GM23338 (cell line): ENCODE measurements around the gene SYNE4. TPM values are rescaled to one million over a fixed set of nuclear protein-coding genes. Genes with fewer than 3 reads are reported as not detected.

Experiments used
- ATAC-seq: fragments of 200-7000 bp; cut with Tn5 transposase; 3 replicates; pipeline ENCODE4 v1.9.1; 2020
- DNase-seq: peaks from one replicate; pipeline ENCODE4 v3.0.0-alpha.2; 2015; ENCODE audit warnings: low spot score
- H2AFZ ChIP-seq: fragments of 200-600 bp; sonication (generic); 2 replicates; pipeline ENCODE4 v1.8.0; 2016; ENCODE audit warnings: antibody characterized with exemption, mild to moderate bottlenecking, moderate library complexity
- H3F3A ChIP-seq: fragments of 200-600 bp; sonication (generic); replicated peaks from 2 replicates; pipeline ENCODE4 v1.8.0; 2017; ENCODE audit warnings: antibody characterized with exemption, mixed run types, low read depth
- H3K27ac ChIP-seq: fragments of 200-600 bp; sonication (generic); 2 replicates; pipeline ENCODE4 v1.6.1; 2016; ENCODE audit warnings: low read depth
- H3K27me3 ChIP-seq: fragments of 200-600 bp; sonication (generic); 2 replicates; pipeline ENCODE4 v1.8.0; 2016; ENCODE audit warnings: mild to moderate bottlenecking, mixed run types, moderate library complexity; ENCODE audit not compliant: insufficient read depth
- H3K36me3 ChIP-seq: fragments of 200-600 bp; sonication (generic); 2 replicates; pipeline ENCODE4 v1.8.0; 2016; ENCODE audit warnings: mild to moderate bottlenecking; ENCODE audit not compliant: insufficient read depth
- H3K4me1 ChIP-seq: fragments of 200-600 bp; sonication (generic); 2 replicates; pipeline ENCODE4 v1.8.0; 2016; ENCODE audit warnings: mild to moderate bottlenecking, moderate library complexity; ENCODE audit not compliant: insufficient read depth
- H3K4me2 ChIP-seq: fragments of 200-600 bp; sonication (generic); 2 replicates; pipeline ENCODE4 v1.7.1; 2017; ENCODE audit warnings: mixed run types
- H3K4me3 ChIP-seq: fragments of 200-600 bp; sonication (generic); 2 replicates; pipeline ENCODE4 v1.6.1; 2016; ENCODE audit warnings: mixed run types
- H3K79me2 ChIP-seq: fragments of 200-600 bp; sonication (generic); replicated peaks from 2 replicates; pipeline ENCODE4 v1.8.0; 2017; ENCODE audit warnings: mild to moderate bottlenecking; ENCODE audit not compliant: insufficient read depth
- H3K9me2 ChIP-seq: fragments of 200-600 bp; sonication (generic); 2 replicates; pipeline ENCODE4 v1.8.0; 2017; ENCODE audit not compliant: insufficient read depth
- H4K20me1 ChIP-seq: fragments of 200-600 bp; sonication (generic); replicated peaks from 2 replicates; pipeline ENCODE4 v1.8.0; 2017; ENCODE audit warnings: mild to moderate bottlenecking; ENCODE audit not compliant: insufficient read depth
- H3K27ac Mint-ChIP-seq: 2 replicates; pipeline ENCODE4 v1.8.0; 2020; ENCODE audit warnings: inconsistent platforms, mild to moderate bottlenecking, moderate library complexity, mixed read lengths
- H3K27me3 Mint-ChIP-seq: 3 replicates; pipeline ENCODE4 v1.8.0; 2022; ENCODE audit warnings: low read depth, mild to moderate bottlenecking, moderate library complexity, mixed read lengths, inconsistent platforms; ENCODE audit not compliant: insufficient read depth, poor library complexity
- H3K36me3 Mint-ChIP-seq: 3 replicates; pipeline ENCODE4 v1.8.0; 2021; ENCODE audit warnings: low read depth, mild to moderate bottlenecking, inconsistent platforms, moderate library complexity, mixed read lengths
- H3K4me1 Mint-ChIP-seq: 3 replicates; pipeline ENCODE4 v1.8.0; 2020; ENCODE audit warnings: mild to moderate bottlenecking, inconsistent platforms, mixed read lengths
- H3K4me3 Mint-ChIP-seq: 3 replicates; pipeline ENCODE4 v1.8.0; 2021; ENCODE audit warnings: moderate library complexity, mild to moderate bottlenecking, inconsistent platforms, mixed read lengths
- H3K9me3 Mint-ChIP-seq: 3 replicates; pipeline ENCODE4 v1.8.0; 2020; ENCODE audit warnings: moderate library complexity, mild to moderate bottlenecking, inconsistent platforms, mixed read lengths
- CTCF ChIP-seq, 2 experiments: fragments of 200-600 bp in 1 of 2; sonication (generic) in 1 of 2; conservative IDR thresholded peaks; 2 replicates each; pipeline versions ENCODE4 v1.5.1 to v1.6.1; 2016 to 2017; ENCODE audit warnings: antibody characterized with exemption in 2 of 2, low read depth in 2 of 2, mild to moderate bottlenecking in 2 of 2, moderate library complexity in 1 of 2
- ZNF114 ChIP-seq: fragments of 250-450 bp; sonication (Bioruptor Pico); IDR thresholded peaks from 2 replicates; pipeline ENCODE4 v1.5.0; 2020; ENCODE audit warnings: mild to moderate bottlenecking, moderate library complexity
- polyA plus RNA-seq: library from polyadenylated mRNA; unstranded; fragments of >200 nt; fragmentation: Nextera tagmentation; extraction: Ambion mirVana; gene quantifications from 2 replicates; pipeline ENCODE4 v1.2.1, GENCODE V29; 2016
- total RNA-seq: library from RNA; depleted of rRNA; stranded (reverse); fragments of >200 nt; shearing (Covaris generic); gene quantifications from 2 replicates; pipeline ENCODE4 v1.2.3, GENCODE V29; 2014
- TF ChIP-seq, protein P1 (sequence below): fragments of 250-450 bp; sonication (Bioruptor Pico); IDR thresholded peaks from 2 replicates; pipeline ENCODE4 v1.5.0; 2020; ENCODE audit warnings: mild to moderate bottlenecking, moderate library complexity

SYNE4 gene
- total and polyA plus RNA-seq, 2 experiments from 2014 or later, result 26.1 to 49.8 TPM

- TF ChIP-seq, protein P1, sequence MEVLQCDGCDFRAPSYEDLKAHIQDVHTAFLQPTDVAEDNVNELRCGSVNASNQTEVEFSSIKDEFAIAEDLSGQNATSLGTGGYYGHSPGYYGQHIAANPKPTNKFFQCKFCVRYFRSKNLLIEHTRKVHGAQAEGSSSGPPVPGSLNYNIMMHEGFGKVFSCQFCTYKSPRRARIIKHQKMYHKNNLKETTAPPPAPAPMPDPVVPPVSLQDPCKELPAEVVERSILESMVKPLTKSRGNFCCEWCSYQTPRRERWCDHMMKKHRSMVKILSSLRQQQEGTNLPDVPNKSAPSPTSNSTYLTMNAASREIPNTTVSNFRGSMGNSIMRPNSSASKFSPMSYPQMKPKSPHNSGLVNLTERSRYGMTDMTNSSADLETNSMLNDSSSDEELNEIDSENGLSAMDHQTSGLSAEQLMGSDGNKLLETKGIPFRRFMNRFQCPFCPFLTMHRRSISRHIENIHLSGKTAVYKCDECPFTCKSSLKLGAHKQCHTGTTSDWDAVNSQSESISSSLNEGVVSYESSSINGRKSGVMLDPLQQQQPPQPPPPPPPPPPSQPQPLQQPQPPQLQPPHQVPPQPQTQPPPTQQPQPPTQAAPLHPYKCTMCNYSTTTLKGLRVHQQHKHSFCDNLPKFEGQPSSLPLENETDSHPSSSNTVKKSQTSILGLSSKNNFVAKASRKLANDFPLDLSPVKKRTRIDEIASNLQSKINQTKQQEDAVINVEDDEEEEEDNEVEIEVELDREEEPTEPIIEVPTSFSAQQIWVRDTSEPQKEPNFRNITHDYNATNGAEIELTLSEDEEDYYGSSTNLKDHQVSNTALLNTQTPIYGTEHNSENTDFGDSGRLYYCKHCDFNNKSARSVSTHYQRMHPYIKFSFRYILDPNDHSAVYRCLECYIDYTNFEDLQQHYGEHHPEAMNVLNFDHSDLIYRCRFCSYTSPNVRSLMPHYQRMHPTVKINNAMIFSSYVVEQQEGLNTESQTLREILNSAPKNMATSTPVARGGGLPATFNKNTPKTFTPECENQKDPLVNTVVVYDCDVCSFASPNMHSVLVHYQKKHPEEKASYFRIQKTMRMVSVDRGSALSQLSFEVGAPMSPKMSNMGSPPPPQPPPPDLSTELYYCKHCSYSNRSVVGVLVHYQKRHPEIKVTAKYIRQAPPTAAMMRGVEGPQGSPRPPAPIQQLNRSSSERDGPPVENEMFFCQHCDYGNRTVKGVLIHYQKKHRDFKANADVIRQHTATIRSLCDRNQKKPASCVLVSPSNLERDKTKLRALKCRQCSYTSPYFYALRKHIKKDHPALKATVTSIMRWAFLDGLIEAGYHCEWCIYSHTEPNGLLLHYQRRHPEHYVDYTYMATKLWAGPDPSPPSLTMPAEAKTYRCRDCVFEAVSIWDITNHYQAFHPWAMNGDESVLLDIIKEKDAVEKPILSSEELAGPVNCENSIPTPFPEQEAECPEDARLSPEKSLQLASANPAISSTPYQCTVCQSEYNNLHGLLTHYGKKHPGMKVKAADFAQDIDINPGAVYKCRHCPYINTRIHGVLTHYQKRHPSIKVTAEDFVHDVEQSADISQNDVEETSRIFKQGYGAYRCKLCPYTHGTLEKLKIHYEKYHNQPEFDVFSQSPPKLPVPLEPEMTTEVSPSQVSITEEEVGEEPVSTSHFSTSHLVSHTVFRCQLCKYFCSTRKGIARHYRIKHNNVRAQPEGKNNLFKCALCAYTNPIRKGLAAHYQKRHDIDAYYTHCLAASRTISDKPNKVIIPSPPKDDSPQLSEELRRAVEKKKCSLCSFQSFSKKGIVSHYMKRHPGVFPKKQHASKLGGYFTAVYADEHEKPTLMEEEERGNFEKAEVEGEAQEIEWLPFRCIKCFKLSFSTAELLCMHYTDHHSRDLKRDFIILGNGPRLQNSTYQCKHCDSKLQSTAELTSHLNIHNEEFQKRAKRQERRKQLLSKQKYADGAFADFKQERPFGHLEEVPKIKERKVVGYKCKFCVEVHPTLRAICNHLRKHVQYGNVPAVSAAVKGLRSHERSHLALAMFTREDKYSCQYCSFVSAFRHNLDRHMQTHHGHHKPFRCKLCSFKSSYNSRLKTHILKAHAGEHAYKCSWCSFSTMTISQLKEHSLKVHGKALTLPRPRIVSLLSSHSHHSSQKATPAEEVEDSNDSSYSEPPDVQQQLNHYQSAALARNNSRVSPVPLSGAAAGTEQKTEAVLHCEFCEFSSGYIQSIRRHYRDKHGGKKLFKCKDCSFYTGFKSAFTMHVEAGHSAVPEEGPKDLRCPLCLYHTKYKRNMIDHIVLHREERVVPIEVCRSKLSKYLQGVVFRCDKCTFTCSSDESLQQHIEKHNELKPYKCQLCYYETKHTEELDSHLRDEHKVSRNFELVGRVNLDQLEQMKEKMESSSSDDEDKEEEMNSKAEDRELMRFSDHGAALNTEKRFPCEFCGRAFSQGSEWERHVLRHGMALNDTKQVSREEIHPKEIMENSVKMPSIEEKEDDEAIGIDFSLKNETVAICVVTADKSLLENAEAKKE (CRISPR knock-in tag), result no peak
- no peak for TF ChIP-seq CTCF (conservative IDR thresholded peaks at IDR 0.05; ENCODE audit: low read depth in 2 of 2)
- no peak for TF ChIP-seq ZNF114 (CRISPR knock-in tag)
These were observed 19.1 kb upstream of the SYNE4 start (continued) for GRCh38 chr19:36027696-36028095.

GRCh38 chr19:36026091-36026876 is 17.7 kb upstream of the SYNE4 start:
- no peaks in the 10 kb centered on the region for H3K4me1 Mint-ChIP-seq
- Histone ChIP-seq H3K79me2 (no peaks in the 10 kb centered on the region), H4K20me1 (peaks cover 6% of the 10 kb centered on the region), H3K4me3 (no peak overlapping the region), H2AFZ (no peak overlapping the region), H3K36me3 (no peaks in the 10 kb centered on the region; the same call in 1 of the 2 replicates), H3K27ac (no peak overlapping the region), H3K27me3 (no peaks in the 10 kb centered on the region), H3K4me1 (no peaks in the 10 kb centered on the region), H3F3A (0 out of 2 replicates have a peak, but pooled peaks cover 2% of the 10 kb centered on the region), H3K4me2 (no peak overlapping the region), H3K9me2 (no peaks in the 10 kb centered on the region)
- DNase-seq, result no peak
- peaks cover 13% of the 10 kb centered on the region for H3K36me3 Mint-ChIP-seq
- no peak overlapping the region for H3K27ac Mint-ChIP-seq
- H3K27me3 Mint-ChIP-seq, result peaks cover 2% of the 10 kb centered on the region
- no peak for ATAC-seq
- no peak overlapping the region for H3K4me3 Mint-ChIP-seq
- H3K9me3 Mint-ChIP-seq, result no peaks in the 10 kb centered on the region
- no peak for TF ChIP-seq CTCF (conservative IDR thresholded peaks at IDR 0.05; ENCODE audit: low read depth in 2 of 2)
